Frontal cortex (tissue), 4 donors: ENCODE results near the gene UVRAG. TPM values are rescaled to one million over a fixed set of nuclear protein-coding genes. Genes with fewer than 3 reads are reported as not detected.
"Not testable (repeated sequence)": the region's sequence is repeated elsewhere in the genome, so short reads cannot be mapped to it uniquely, and the experiment has no call there.

Experiments used
- DNase-seq, 2 donors: peaks; one replicate each; pipeline ENCODE4 v3.0.0; 2012; ENCODE audit warnings: low spot score in 2 of 2
- FAIRE-seq: peaks from 2 replicates; lab custom pipeline; 2012; peaks lifted over from hg19 to GRCh38; lab: Jason Lieb, UNC
- total RNA-seq: library from RNA; depleted of rRNA; stranded (reverse); fragments of >200 nt; gene quantifications from one replicate; pipeline ENCODE4 v1.2.3, GENCODE V29; 2014
- donor health status: control.
- donor health status: control.
- donor health status: control.

UVRAG gene
- total RNA-seq, 1 donor from 2014 or later, result 35.9 TPM

- DNase-seq (no peak), FAIRE-seq (no peak)
Measured at GRCh38 chr11:75903276-75903675, 88.3 kb downstream of the UVRAG start.

- DNase-seq (no peak), FAIRE-seq (no peak)
Measured at GRCh38 chr11:75905434-75905833, 90.4 kb downstream of the UVRAG start.

- FAIRE-seq (no peak), DNase-seq (no peak)
Measured at GRCh38 chr11:75907906-75908527, 93.0 kb downstream of the UVRAG start.

- no peak for FAIRE-seq
- DNase-seq, result no peak
Measured at GRCh38 chr11:75910426-75911145, 95.6 kb downstream of the UVRAG start.

- FAIRE-seq (no peak), DNase-seq (no peak)
Measured at GRCh38 chr11:75911459-75911858, 96.4 kb downstream of the UVRAG start.

- FAIRE-seq, result no peak
- DNase-seq, result no peak
Measured at GRCh38 chr11:75913984-75914383, 99.0 kb downstream of the UVRAG start.

- no peak for FAIRE-seq
- no peak for DNase-seq
Measured at GRCh38 chr11:75916882-75917281, 101.9 kb downstream of the UVRAG start.

- DNase-seq (no peak), FAIRE-seq (no peak)
Measured at GRCh38 chr11:75918331-75918730, 103.3 kb downstream of the UVRAG start.

GRCh38 chr11:75919525-75919924 lies 104.5 kb downstream of the UVRAG start:
- DNase-seq (no peak), FAIRE-seq (no peak)

- FAIRE-seq (no peak), DNase-seq (no peak)
Measured at GRCh38 chr11:75920848-75921247, 105.8 kb downstream of the UVRAG start.

GRCh38 chr11:75921808-75922207 lies 106.8 kb downstream of the UVRAG start:
- DNase-seq, result no peak
- peak; percentile 69 for FAIRE-seq

- no peak for FAIRE-seq
- DNase-seq, result peak in 1 of 2 donors; percentile 12
Measured at GRCh38 chr11:75924966-75925784, 110.2 kb downstream of the UVRAG start.

GRCh38 chr11:75925785-75926164 lies 110.8 kb downstream of the UVRAG start:
- no peak for FAIRE-seq

GRCh38 chr11:75929706-75930105 lies 114.7 kb downstream of the UVRAG start:
- FAIRE-seq, result no peak
- no peak for DNase-seq

More at GRCh38 chr11:75925785-75926164, 110.8 kb downstream of the UVRAG start:
- DNase-seq, result no peak

GRCh38 chr11:75930534-75930933 lies 115.5 kb downstream of the UVRAG start:
- DNase-seq (no peak), FAIRE-seq (no peak)

- no peak for DNase-seq
- no peak for FAIRE-seq
Measured at GRCh38 chr11:75931124-75931523, 116.1 kb downstream of the UVRAG start.

GRCh38 chr11:75933736-75934135 lies 118.7 kb downstream of the UVRAG start:
- not testable (repeated sequence) for DNase-seq, FAIRE-seq

- FAIRE-seq (no peak), DNase-seq (no peak)
Measured at GRCh38 chr11:75934851-75935250, 119.8 kb downstream of the UVRAG start.

- FAIRE-seq (no peak), DNase-seq (no peak)
Measured at GRCh38 chr11:75938543-75938942, 123.5 kb downstream of the UVRAG start.

- FAIRE-seq, result no peak
- no peak for DNase-seq
Measured at GRCh38 chr11:75939516-75939915, 124.5 kb downstream of the UVRAG start.

- DNase-seq, result no peak
- FAIRE-seq, result no peak
Measured at GRCh38 chr11:75939992-75940391, 125.0 kb downstream of the UVRAG start.
